A673 (cell line): ENCODE data around the gene KCNQ1.

Source experiments
- CTCF ChIP-seq: fragments of 300-800, 200-600 bp; sonication (generic); conservative IDR thresholded peaks from 2 replicates; pipeline ENCODE4 v1.5.1; 2017; ENCODE audit warnings: low read depth, mild to moderate bottlenecking, antibody characterized with exemption, low read length, moderate library complexity, mixed read lengths
- EZH2 ChIP-seq: fragments of 200-600 bp; sonication (generic); IDR thresholded peaks from 2 replicates; pipeline ENCODE4 v1.6.1; 2017; ENCODE audit warnings: borderline replicate concordance, low read depth, mild to moderate bottlenecking, mixed read lengths, antibody characterized with exemption, low read length; ENCODE audit not compliant: poor library complexity, severe bottlenecking

- TF ChIP-seq CTCF (no peak), EZH2 (no peak)
Measured at GRCh38 chr11:2517386-2518064, 72.7 kb downstream of the KCNQ1 start.
